H1 (cell line): ENCODE results near the gene NT5DC3. TPM values are rescaled to one million over a fixed set of nuclear protein-coding genes. Genes with fewer than 3 reads are reported as not detected.

Experiments
- CTCF ChIA-PET: fragments of 300-600 bp; sonication (Branson Sonifier 250); formaldehyde crosslinking; loops from one replicate; lab custom pipeline; 2021; ENCODE audit not compliant: partially characterized antibody; lab: Charles Lee
- POLR2A ChIA-PET: fragments of 300-600 bp; sonication (Branson Sonifier 250); formaldehyde crosslinking; loops from one replicate; lab custom pipeline; 2021; ENCODE audit warnings: inconsistent platforms; ENCODE audit not compliant: partially characterized antibody; lab: Charles Lee
- DNase-seq, 2 experiments: peaks; one replicate each; pipeline versions ENCODE4 v3.0.0 to v3.0.0-alpha.2; 2010 to 2022; ENCODE audit warnings: low spot score in 2 of 2, low read depth in 1 of 2, mixed read lengths in 1 of 2
- FAIRE-seq: peaks from 2 replicates; lab custom pipeline; 2011; peaks lifted over from hg19 to GRCh38; lab: Jason Lieb, UNC
- H2AFZ ChIP-seq: 2 replicates; pipeline ENCODE4 v1.8.1; 2012; ENCODE audit warnings: low read length, inconsistent platforms
- H2AK5ac ChIP-seq: 2 replicates; pipeline ENCODE4 v1.6.1; 2013; ENCODE audit warnings: low read depth, low read length
- H2BK120ac ChIP-seq: replicated peaks from 2 replicates; pipeline ENCODE3; 2013; ENCODE audit warnings: low read depth, low read length, inconsistent platforms
- H2BK12ac ChIP-seq: 2 replicates; pipeline ENCODE4 v1.6.1; 2013; ENCODE audit warnings: low read depth, low read length
- H2BK15ac ChIP-seq: 2 replicates; pipeline ENCODE4 v1.6.1; 2013; ENCODE audit warnings: low read length
- H2BK20ac ChIP-seq: 2 replicates; pipeline ENCODE4 v1.6.1; 2013; ENCODE audit warnings: low read length
- H2BK5ac ChIP-seq: 2 replicates; pipeline ENCODE4 v1.6.1; 2013; ENCODE audit warnings: low read depth, low read length
- H3K14ac ChIP-seq: 2 replicates; pipeline ENCODE4 v1.6.1; 2013; ENCODE audit warnings: inconsistent platforms; ENCODE audit not compliant: insufficient read length
- H3K18ac ChIP-seq: 2 replicates; pipeline ENCODE4 v1.6.1; 2013; ENCODE audit warnings: low read length; ENCODE audit errors: extremely low read depth
- H3K23ac ChIP-seq: 2 replicates; pipeline ENCODE4 v1.6.1; 2013; ENCODE audit warnings: inconsistent platforms; ENCODE audit not compliant: insufficient read length
- H3K23me2 ChIP-seq: 2 replicates; pipeline ENCODE4 v1.6.1; 2013; ENCODE audit warnings: low read depth, low read length
- H3K27ac ChIP-seq: 2 replicates; pipeline ENCODE4 v1.6.1; 2011; ENCODE audit warnings: low read depth, low read length, inconsistent platforms
- H3K27me3 ChIP-seq, 4 experiments: replicated peaks in 1 of 4; 1 replicate in 1 of 4; 2 replicates in 3 of 4; pipeline versions ENCODE4 v1.6.1 to v1.8.1; 2011 to 2013; ENCODE audit warnings: low read length in 3 of 4, mild to moderate bottlenecking in 3 of 4, inconsistent platforms in 2 of 4, mixed read lengths in 2 of 4, moderate library complexity in 1 of 4; ENCODE audit not compliant: control insufficient read depth in 3 of 4, insufficient read depth in 3 of 4; ENCODE audit errors: extremely low read depth in 1 of 4
- H3K36me3 ChIP-seq, 4 experiments: 2 replicates each; pipeline versions ENCODE4 v1.6.1 to v1.8.1; 2011 to 2013; ENCODE audit warnings: mild to moderate bottlenecking in 4 of 4, low read length in 3 of 4, moderate library complexity in 2 of 4, control low read depth in 1 of 4, inconsistent platforms in 1 of 4; ENCODE audit not compliant: insufficient read depth in 4 of 4, control insufficient read depth in 2 of 4
- H3K4ac ChIP-seq: replicated peaks from 2 replicates; pipeline ENCODE3; 2013; ENCODE audit warnings: low read length, low read depth, mixed read lengths, inconsistent platforms; ENCODE audit not compliant: insufficient read length
- H3K4me1 ChIP-seq, 4 experiments: replicated peaks in 1 of 4; 1 replicate in 1 of 4; 2 replicates in 3 of 4; pipeline versions ENCODE4 v1.6.1 to v1.8.1; 2011 to 2013; ENCODE audit warnings: low read length in 3 of 4, inconsistent platforms in 2 of 4, mixed read lengths in 1 of 4; ENCODE audit not compliant: insufficient read depth in 4 of 4, control insufficient read depth in 3 of 4
- H3K4me2 ChIP-seq, 2 experiments: 2 replicates each; pipeline versions ENCODE4 v1.6.1 to v1.8.1; 2011 to 2013; ENCODE audit warnings: low read depth in 2 of 2, low read length in 2 of 2, control low read depth in 1 of 2, inconsistent platforms in 1 of 2, mild to moderate bottlenecking in 1 of 2; ENCODE audit not compliant: insufficient read depth in 1 of 2
- H3K4me3 ChIP-seq, 4 experiments: fragments of 200-600, 300-600 bp in 1 of 4; sonication (generic), shearing (Covaris generic), sonication (Bioruptor Twin) in 1 of 4; 2 replicates each; pipeline versions ENCODE4 v1.5.1 to v1.8.1; 2011 to 2016; ENCODE audit warnings: low read length in 4 of 4, low read depth in 3 of 4, control low read depth in 2 of 4, inconsistent platforms in 2 of 4, mild to moderate bottlenecking in 2 of 4, mixed read lengths in 1 of 4, moderate library complexity in 1 of 4; ENCODE audit not compliant: insufficient read depth in 2 of 4; ENCODE audit errors: extremely low read depth in 1 of 4
- H3K56ac ChIP-seq: replicated peaks from 2 replicates; pipeline ENCODE3; 2013; ENCODE audit warnings: low read depth, mild to moderate bottlenecking, mixed read lengths, low read length, inconsistent platforms; ENCODE audit not compliant: insufficient read length
- H3K79me1 ChIP-seq: 2 replicates; pipeline ENCODE4 v1.6.1; 2013; ENCODE audit warnings: low read depth, low read length, control low read depth
- H3K79me2 ChIP-seq, 2 experiments: 2 replicates each; pipeline versions ENCODE4 v1.6.1 to v1.8.1; 2012 to 2013; ENCODE audit warnings: low read length in 2 of 2, mild to moderate bottlenecking in 2 of 2, inconsistent platforms in 1 of 2; ENCODE audit not compliant: insufficient read depth in 2 of 2, control insufficient read depth in 1 of 2
- H3K9ac ChIP-seq, 4 experiments: replicated peaks in 1 of 4; 1 replicate in 1 of 4; 2 replicates in 3 of 4; pipeline versions ENCODE4 v1.6.1 to v1.8.1; 2011 to 2013; ENCODE audit warnings: low read depth in 3 of 4, low read length in 3 of 4, control low read depth in 2 of 4, mild to moderate bottlenecking in 2 of 4, moderate library complexity in 2 of 4, inconsistent platforms in 1 of 4; ENCODE audit errors: extremely low read depth in 1 of 4
- H3K9me3 ChIP-seq, 2 experiments: 2 replicates each; pipeline versions ENCODE4 v1.6.1 to v1.8.1; 2012 to 2013; ENCODE audit warnings: mild to moderate bottlenecking in 2 of 2, moderate library complexity in 2 of 2, control low read depth in 1 of 2, inconsistent platforms in 1 of 2, low read depth in 1 of 2, low read length in 1 of 2, mixed read lengths in 1 of 2; ENCODE audit not compliant: insufficient read depth in 2 of 2
- H4K20me1 ChIP-seq, 2 experiments: replicated peaks in 1 of 2; 2 replicates each; pipeline versions ENCODE3 to v1.8.1; 2011 to 2013; ENCODE audit warnings: inconsistent platforms in 2 of 2, low read length in 2 of 2, mild to moderate bottlenecking in 1 of 2; ENCODE audit not compliant: insufficient read depth in 2 of 2, control insufficient read depth in 1 of 2
- H4K5ac ChIP-seq: 2 replicates; pipeline ENCODE4 v1.6.1; 2013; ENCODE audit warnings: low read length, low read depth, mixed read lengths, inconsistent platforms; ENCODE audit not compliant: insufficient read length
- H4K8ac ChIP-seq: 2 replicates; pipeline ENCODE4 v1.8.0; 2013; ENCODE audit warnings: mild to moderate bottlenecking, moderate library complexity, low read length, inconsistent platforms; ENCODE audit not compliant: insufficient read depth; ENCODE audit errors: extremely low read depth
- H4K91ac ChIP-seq: replicated peaks from 2 replicates; pipeline ENCODE3; 2013; ENCODE audit warnings: low read length, mixed read lengths, inconsistent platforms; ENCODE audit not compliant: insufficient read length
- ASH2L ChIP-seq: fragments of 200-600, 300-600 bp; sonication (generic); IDR thresholded peaks from one replicate; pipeline ENCODE4 v1.7.1; 2017; ENCODE audit warnings: low read length
- ATF2 ChIP-seq: IDR thresholded peaks from 2 replicates; pipeline ENCODE4 v1.6.1; 2012; ENCODE audit warnings: low read length, inconsistent platforms
- CTBP2 ChIP-seq: IDR thresholded peaks from 2 replicates; pipeline ENCODE4 v1.7.0; 2011; ENCODE audit warnings: borderline replicate concordance, mild to moderate bottlenecking, moderate library complexity, mixed read lengths, low read length; ENCODE audit not compliant: insufficient read depth, insufficient read length
- EZH2 ChIP-seq: fragments of 200-600 bp; sonication (generic); IDR thresholded peaks from 2 replicates; pipeline ENCODE4 v1.7.1; 2012; ENCODE audit warnings: low read depth, mild to moderate bottlenecking, moderate library complexity, low read length, inconsistent platforms; ENCODE audit not compliant: severe bottlenecking
- GABPA ChIP-seq: IDR thresholded peaks from 2 replicates; pipeline ENCODE4 v1.6.1; 2011; ENCODE audit warnings: mild to moderate bottlenecking, low read length, moderate library complexity, borderline replicate concordance; ENCODE audit not compliant: insufficient read depth
- KDM1A ChIP-seq: fragments of 200-600, 300-600 bp; sonication (generic); IDR thresholded peaks from 2 replicates; pipeline ENCODE4 v1.7.1; 2016; ENCODE audit warnings: mild to moderate bottlenecking, low read length, borderline replicate concordance
- MAFK ChIP-seq: IDR thresholded peaks from 2 replicates; pipeline ENCODE4 v1.6.1; 2012; ENCODE audit warnings: low read depth, mild to moderate bottlenecking, improper control_type of control experiment, low read length
- NRF1 ChIP-seq: IDR thresholded peaks from 2 replicates; pipeline ENCODE4 v1.6.1; 2011; ENCODE audit warnings: mild to moderate bottlenecking, low read depth, low read length, improper control_type of control experiment
- RBBP5 ChIP-seq: IDR thresholded peaks from 2 replicates; pipeline ENCODE4 v1.7.1; 2012; ENCODE audit warnings: low read depth, mild to moderate bottlenecking, inconsistent platforms, low read length, moderate library complexity, borderline replicate concordance
- SRF ChIP-seq: IDR thresholded peaks from 2 replicates; pipeline ENCODE4 v1.6.1; 2011; ENCODE audit warnings: mild to moderate bottlenecking, low read depth, low read length, moderate library complexity
- WGBS, 2 experiments: shearing (Covaris generic) in 1 of 2; methylation state at CpG; one replicate each; pipeline versions ENCODE4 v1.1.6 to v1.1.7; 2013 to 2015; ENCODE audit warnings: low lambda C conversion rate in 2 of 2, mixed read lengths in 2 of 2, inconsistent platforms in 1 of 2, low coverage in 1 of 2, missing lambda C conversion rate in 1 of 2; ENCODE audit not compliant: insufficient replicate concordance in 2 of 2, insufficient coverage in 1 of 2, insufficient read length in 1 of 2; ENCODE audit errors: extremely low coverage in 1 of 2, missing lambda C conversion rate in 1 of 2; 5-methylcytosine and 5-hydroxymethylcytosine counted together
- polyA plus RNA-seq, 7 experiments: library from polyadenylated mRNA; depleted of rRNA in 3 of 7; stranded (reverse) in 5 of 7; unstranded in 2 of 7; fragments of >200 nt in 5 of 7; fragments of 200-250 nt in 2 of 7; gene quantifications; 1 replicate in 5 of 7; 2 replicates in 1 of 7; 4 replicates in 1 of 7; pipeline versions ENCODE4 v1.2.1 to v1.2.3, GENCODE V29; 2011 to 2013; ENCODE audit warnings: missing spikeins in 2 of 7, mixed read lengths in 2 of 7
- total RNA-seq: library from RNA; stranded (reverse); fragmentation: NEBNext Ultra II Directional; extraction: Animal tissue kit (Norgen Biotek cat#: 25700); gene quantifications from 2 replicates; pipeline ENCODE4 v1.2.1, GENCODE V29; 2021

NT5DC3 gene
- total and polyA plus RNA-seq, 2 of the 8 experiments (the other 6 are each of a cell fraction or from before 2014, with no cell fraction given), result 5.4 to 14.8 TPM

GRCh38 chr12:103725398-103725797 is 115.6 kb downstream of the NT5DC3 start:
- Histone ChIP-seq H4K91ac (no peak overlapping the region), H3K18ac (no peak overlapping the region), H2BK5ac (no peak overlapping the region), H3K79me2 (no peaks in the 10 kb centered on the region), H3K27me3 (no peaks in the 10 kb centered on the region), H3K36me3 (no peaks in the 10 kb centered on the region), H3K4ac (no peak overlapping the region), H3K14ac (no peak overlapping the region), H3K9me3 (no peaks in the 10 kb centered on the region), H2BK12ac (no peak overlapping the region), H3K56ac (no peak overlapping the region), H2AFZ (no peak overlapping the region), H3K23me2 (no peaks in the 10 kb centered on the region), H3K27ac (no peak overlapping the region), H2AK5ac (no peak overlapping the region; the same call in 1 of the 2 replicates), H2BK20ac (no peak overlapping the region), H4K5ac (no peak overlapping the region), H4K8ac (no peak overlapping the region), H4K20me1 (peaks cover 0 to 2% of the 10 kb centered on the region in 2 experiments), H3K4me2 (no peak overlapping the region), H2BK15ac (no peak overlapping the region), H3K9ac (no peak overlapping the region; a peak in 1 of 7 replicates), H3K79me1 (no peaks in the 10 kb centered on the region), H3K23ac (no peak overlapping the region), H3K4me3 (no peak overlapping the region), H2BK120ac (no peak overlapping the region), H3K4me1 (no peaks in the 10 kb centered on the region)
- ChIA-PET CTCF (interaction anchor here (0.7 to 1.2 kb wide), 5 partner anchors 10 to 93 kb away, joined by 3 to 6 read pairs (median 3); no protein-coding TSS in a partner anchor), POLR2A (no interaction called here)
- DNase-seq (no peak), FAIRE-seq (no peak)
- WGBS, 2 experiments, result 91% methylated on average over 8 of the region's 8 CpGs; no CpG with 5 or more reads in 1 of the 2 experiments
- no peak for TF ChIP-seq ASH2L
- no peak for TF ChIP-seq EZH2
- no peak for TF ChIP-seq CTBP2
- no peak for TF ChIP-seq MAFK
- TF ChIP-seq NRF1, result no peak
- TF ChIP-seq ATF2, result no peak
- TF ChIP-seq RBBP5, result no peak
- TF ChIP-seq SRF, result no peak
- TF ChIP-seq GABPA, result no peak
- no peak for TF ChIP-seq KDM1A
